ENCODE data around the gene TM4SF20. TPM values are rescaled to one million over a fixed set of nuclear protein-coding genes. Genes with fewer than 3 reads are reported as not detected.

TM4SF20 gene
- total and polyA plus RNA-seq, 10 of the 15 experiments (the other 5 are each of a cell fraction or from before 2014, with no cell fraction given) = 0.04 to 0.07 TPM; not detected in 8

- no peaks in the 10 kb centered on the region; the same call in 1 of the 2 replicates for H3K79me2 ChIP-seq (ENCODE audit: control insufficient read depth, insufficient read depth, low read length)
- no peaks in the 10 kb centered on the region for H3K27me3 ChIP-seq (replicated peaks in 1 of 2; ENCODE audit: control insufficient read depth in 2 of 2, insufficient read depth in 2 of 2, low read length in 1 of 2)
- H3K4me3 ChIP-seq = no peak overlapping the region
- no TSS peak for BruUV-seq (replicated peaks)
- no peak for FAIRE-seq
- DNase-seq (ENCODE audit: low read depth, low spot score) = no peak
- H4K20me1 ChIP-seq (ENCODE audit: control insufficient read depth, insufficient read depth) = no peaks in the 10 kb centered on the region
- H3K27ac ChIP-seq (ENCODE audit: control insufficient read depth, insufficient read depth) = no peak overlapping the region
- no peak overlapping the region for H2AFZ ChIP-seq (ENCODE audit: control insufficient read depth, low read depth, low read length)
- RAD21 ChIA-PET (ENCODE audit: unreplicated experiment) = no interaction called here
- POLR2A ChIA-PET = no interaction called here
- no peak for ATAC-seq
- H3K4me1 ChIP-seq (ENCODE audit: control insufficient read depth, insufficient read depth, low read length) = no peaks in the 10 kb centered on the region
- TF ChIP-seq HCFC1 (IDR thresholded peaks at IDR 0.05; ENCODE audit: low read length) (no peak), IRF3 (IDR thresholded peaks at IDR 0.05) (no peak), NFXL1 (IDR thresholded peaks at IDR 0.05; ENCODE audit: borderline replicate concordance) (no peak), ATF7 (IDR thresholded peaks at IDR 0.05; ENCODE audit: low read depth) (no peak), SMAD5 (IDR thresholded peaks at IDR 0.05; ENCODE audit: low read depth) (no peak), ZBTB33 (IDR thresholded peaks at IDR 0.05) (no peak), NR2C1 (IDR thresholded peaks at IDR 0.05) (no peak), CREB1 (IDR thresholded peaks at IDR 0.05; ENCODE audit: low read depth) (no peak), RCOR1 (conservative IDR thresholded peaks at IDR 0.05; ENCODE audit: low read depth, low read length) (no peak), SMARCA5 (IDR thresholded peaks at IDR 0.05) (no peak), TCF7 (IDR thresholded peaks at IDR 0.05; ENCODE audit: borderline replicate concordance) (no peak), CTCF (IDR thresholded peaks at IDR 0.05 in 2 of 3, conservative IDR thresholded peaks at IDR 0.05 in 1 of 3; ENCODE audit: control insufficient read depth in 2 of 3, extremely low read depth in 1 of 3, insufficient read depth in 1 of 3, low read depth in 3 of 3, low read length in 3 of 3) (no peak), SPI1 (IDR thresholded peaks at IDR 0.05; ENCODE audit: borderline replicate concordance, insufficient read depth, low read depth, low read length) (no peak), TARDBP (IDR thresholded peaks at IDR 0.05; ENCODE audit: borderline replicate concordance) (no peak), CBFB (IDR thresholded peaks at IDR 0.05; ENCODE audit: low read depth) (no peak), EED (IDR thresholded peaks at IDR 0.05; ENCODE audit: low read depth) (no peak), KDM1A (IDR thresholded peaks at IDR 0.05; ENCODE audit: borderline replicate concordance) (no peak), EP300 (IDR thresholded peaks at IDR 0.05; ENCODE audit: borderline replicate concordance in 1 of 2, control insufficient read depth in 1 of 2, low read depth in 2 of 2, low read length in 2 of 2) (no peak)
- H3K9ac ChIP-seq (ENCODE audit: control insufficient read depth, insufficient read depth, low read length) = no peak overlapping the region
- H3K9me3 ChIP-seq (replicated peaks; ENCODE audit: control insufficient read depth, insufficient read depth, low read length) = no peaks in the 10 kb centered on the region
- in situ Hi-C loops (cut with MboI) (no loop called here), intact Hi-C loops (cut with micrococcal nuclease; ENCODE audit: unreplicated experiment) (no loop called here)
- H3K36me3 ChIP-seq (ENCODE audit: control insufficient read depth in 2 of 2, insufficient read depth in 2 of 2, low read length in 1 of 2) = peaks cover 0 to 14% of the 10 kb centered on the region in 2 experiments; a peak in 3 of 4 replicates
- SMC1A ChIA-PET (ENCODE audit: uncharacterized antibody, unreplicated experiment) = no interaction called here
- 81% methylated on average over 6 of the region's 6 CpGs for WGBS (ENCODE audit: insufficient coverage, insufficient replicate concordance, low lambda C conversion rate, missing lambda C conversion rate)
- no peak overlapping the region for H3K4me2 ChIP-seq (ENCODE audit: control insufficient read depth, insufficient read depth)
- CTCF ChIA-PET = interaction anchor here (1.0 to 1.8 kb wide), 4 partner anchors 8 to 101 kb away, joined by 3 to 6 read pairs (median 4); no protein-coding TSS in a partner anchor
These were observed 39.0 kb downstream of the TM4SF20 start for GRCh38 chr2:227340106-227340505.

Data from GM12878 (cell line).